GM12865 (cell line): ENCODE data around the gene DTHD1.

Experiments
- DNase-seq: peaks from one replicate; pipeline ENCODE4 v3.0.0; 2010; ENCODE audit warnings: low read depth
- H3K4me3 ChIP-seq: 2 replicates; pipeline ENCODE4 v1.5.1; 2011; ENCODE audit warnings: mild to moderate bottlenecking, low read depth, low read length, control low read depth
- TF ChIP-seq, protein P1 (sequence below): IDR thresholded peaks from 2 replicates; pipeline ENCODE4 v1.5.1; 2011; ENCODE audit warnings: low read length, control low read depth, low read depth, inconsistent platforms; ENCODE audit not compliant: insufficient read depth; ENCODE audit errors: missing control alignments

Gene DTHD1

DNA sequence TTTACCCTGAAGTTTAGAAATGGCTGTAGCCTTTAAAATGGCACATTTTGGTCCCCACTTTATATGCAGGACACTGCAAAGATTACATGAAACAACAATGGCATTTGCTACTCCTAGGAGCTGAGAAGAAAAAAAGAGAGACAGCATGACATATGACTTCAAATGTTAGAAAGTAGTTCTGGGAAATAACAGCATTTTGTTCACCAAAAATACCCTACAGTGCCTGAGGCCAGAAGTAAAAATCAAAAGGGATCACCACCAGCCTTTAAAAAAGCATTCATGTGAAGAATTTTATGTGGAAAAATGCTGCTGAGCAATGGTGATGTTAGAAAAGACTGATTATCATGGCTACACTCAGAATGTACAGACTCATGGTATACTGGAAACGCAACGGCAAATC, 110.0 kb downstream of the DTHD1 start:
- no peak overlapping the region for H3K4me3 ChIP-seq
- TF ChIP-seq, protein P1, sequence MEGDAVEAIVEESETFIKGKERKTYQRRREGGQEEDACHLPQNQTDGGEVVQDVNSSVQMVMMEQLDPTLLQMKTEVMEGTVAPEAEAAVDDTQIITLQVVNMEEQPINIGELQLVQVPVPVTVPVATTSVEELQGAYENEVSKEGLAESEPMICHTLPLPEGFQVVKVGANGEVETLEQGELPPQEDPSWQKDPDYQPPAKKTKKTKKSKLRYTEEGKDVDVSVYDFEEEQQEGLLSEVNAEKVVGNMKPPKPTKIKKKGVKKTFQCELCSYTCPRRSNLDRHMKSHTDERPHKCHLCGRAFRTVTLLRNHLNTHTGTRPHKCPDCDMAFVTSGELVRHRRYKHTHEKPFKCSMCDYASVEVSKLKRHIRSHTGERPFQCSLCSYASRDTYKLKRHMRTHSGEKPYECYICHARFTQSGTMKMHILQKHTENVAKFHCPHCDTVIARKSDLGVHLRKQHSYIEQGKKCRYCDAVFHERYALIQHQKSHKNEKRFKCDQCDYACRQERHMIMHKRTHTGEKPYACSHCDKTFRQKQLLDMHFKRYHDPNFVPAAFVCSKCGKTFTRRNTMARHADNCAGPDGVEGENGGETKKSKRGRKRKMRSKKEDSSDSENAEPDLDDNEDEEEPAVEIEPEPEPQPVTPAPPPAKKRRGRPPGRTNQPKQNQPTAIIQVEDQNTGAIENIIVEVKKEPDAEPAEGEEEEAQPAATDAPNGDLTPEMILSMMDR: no peak
- no peak for DNase-seq

DNA sequence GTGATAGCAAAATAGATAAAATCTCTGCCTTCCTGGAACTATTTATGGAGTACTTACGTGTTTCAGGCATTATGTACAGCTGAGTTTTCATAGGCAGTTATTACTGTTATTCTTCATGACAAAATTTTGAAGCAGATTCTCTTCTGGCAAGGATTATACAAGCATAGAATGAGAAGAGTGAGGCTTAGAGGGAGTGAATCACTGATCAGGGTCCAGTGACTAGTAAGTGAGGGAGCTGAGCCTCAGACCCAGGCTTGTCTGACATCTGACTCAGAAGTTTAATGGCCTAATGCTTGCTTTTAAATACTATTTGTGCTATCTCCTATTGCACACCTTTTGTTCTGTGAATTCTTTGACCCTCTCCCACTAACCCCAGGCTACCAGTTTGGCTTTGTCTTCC, 110.6 kb downstream of the DTHD1 start:
- DNase-seq: no peak

DNA sequence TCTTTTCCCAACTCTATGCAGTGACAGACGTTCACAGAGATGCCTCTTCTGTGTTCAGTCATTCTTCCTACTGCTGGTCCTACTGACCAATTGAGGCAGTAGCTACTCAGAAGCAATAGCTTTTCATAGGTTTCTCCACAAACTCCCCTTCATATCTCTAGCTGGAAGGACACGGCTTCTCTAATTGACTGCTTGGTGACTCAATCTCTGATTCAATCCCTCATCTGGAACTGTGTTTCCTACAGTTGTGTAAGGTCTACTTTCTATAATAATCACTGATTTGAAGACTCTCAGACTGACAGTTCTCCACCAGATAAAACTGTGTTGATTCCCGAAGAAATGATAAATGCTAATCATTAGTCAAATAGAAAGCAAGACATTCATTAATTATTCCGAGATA, 111.5 kb downstream of the DTHD1 start:
- DNase-seq: no peak
- no peak overlapping the region for H3K4me3 ChIP-seq
- TF ChIP-seq, protein P1: no peak

More for the DNA sequence above, 110.6 kb downstream of the DTHD1 start:
- H3K4me3 ChIP-seq: no peak overlapping the region
- TF ChIP-seq, protein P1: no peak
